NB4 (cell line): ENCODE measurements around the gene HSPB6.
A peak's percentile ranks its signal among the peaks of the same experiment; 100 is the strongest.

Experiments used
- MAX ChIP-seq: IDR thresholded peaks from 2 replicates; pipeline ENCODE4 v1.6.1; 2011; ENCODE audit warnings: low read depth, low read length
- TF ChIP-seq, protein P1 (sequence below): IDR thresholded peaks from one replicate; pipeline ENCODE4 v1.5.1; 2012; ENCODE audit warnings: low read depth, low read length

GRCh38 chr19:35742121-35742724 lies 14.6 kb downstream of the HSPB6 start, which contains the start of gene IGFLR1:
- TF ChIP-seq, protein P1, sequence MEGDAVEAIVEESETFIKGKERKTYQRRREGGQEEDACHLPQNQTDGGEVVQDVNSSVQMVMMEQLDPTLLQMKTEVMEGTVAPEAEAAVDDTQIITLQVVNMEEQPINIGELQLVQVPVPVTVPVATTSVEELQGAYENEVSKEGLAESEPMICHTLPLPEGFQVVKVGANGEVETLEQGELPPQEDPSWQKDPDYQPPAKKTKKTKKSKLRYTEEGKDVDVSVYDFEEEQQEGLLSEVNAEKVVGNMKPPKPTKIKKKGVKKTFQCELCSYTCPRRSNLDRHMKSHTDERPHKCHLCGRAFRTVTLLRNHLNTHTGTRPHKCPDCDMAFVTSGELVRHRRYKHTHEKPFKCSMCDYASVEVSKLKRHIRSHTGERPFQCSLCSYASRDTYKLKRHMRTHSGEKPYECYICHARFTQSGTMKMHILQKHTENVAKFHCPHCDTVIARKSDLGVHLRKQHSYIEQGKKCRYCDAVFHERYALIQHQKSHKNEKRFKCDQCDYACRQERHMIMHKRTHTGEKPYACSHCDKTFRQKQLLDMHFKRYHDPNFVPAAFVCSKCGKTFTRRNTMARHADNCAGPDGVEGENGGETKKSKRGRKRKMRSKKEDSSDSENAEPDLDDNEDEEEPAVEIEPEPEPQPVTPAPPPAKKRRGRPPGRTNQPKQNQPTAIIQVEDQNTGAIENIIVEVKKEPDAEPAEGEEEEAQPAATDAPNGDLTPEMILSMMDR = no peak
- TF ChIP-seq MAX = peak; percentile 84
